Measurements from ENCODE around the gene CD274.
"Not testable (repeated sequence)": the region's sequence is repeated elsewhere in the genome, so short reads cannot be mapped to it uniquely, and the experiment has no call there.

CD274 gene

DNA sequence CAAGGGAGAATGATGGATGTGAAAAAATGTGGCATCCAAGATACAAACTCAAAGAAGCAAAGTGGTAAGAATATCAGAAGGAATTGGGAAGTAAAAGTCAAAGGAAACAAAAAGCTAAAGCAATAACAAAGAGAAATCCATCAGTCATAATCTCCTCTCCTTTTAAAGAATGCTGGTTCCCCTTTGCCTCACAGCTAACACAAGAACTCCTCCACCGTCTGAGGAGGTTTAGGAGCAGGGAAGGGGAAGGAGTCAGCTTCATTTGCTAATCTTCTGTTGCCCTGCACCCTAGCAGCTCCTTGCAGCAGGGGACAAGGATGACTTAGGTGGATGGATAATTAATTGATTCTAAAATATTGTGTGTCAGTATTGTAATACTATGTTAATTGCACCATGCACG, 16.4 kb downstream of the CD274 start:
- DNase-seq (ENCODE audit: low read depth in 2 of 2), result no peak

DNA sequence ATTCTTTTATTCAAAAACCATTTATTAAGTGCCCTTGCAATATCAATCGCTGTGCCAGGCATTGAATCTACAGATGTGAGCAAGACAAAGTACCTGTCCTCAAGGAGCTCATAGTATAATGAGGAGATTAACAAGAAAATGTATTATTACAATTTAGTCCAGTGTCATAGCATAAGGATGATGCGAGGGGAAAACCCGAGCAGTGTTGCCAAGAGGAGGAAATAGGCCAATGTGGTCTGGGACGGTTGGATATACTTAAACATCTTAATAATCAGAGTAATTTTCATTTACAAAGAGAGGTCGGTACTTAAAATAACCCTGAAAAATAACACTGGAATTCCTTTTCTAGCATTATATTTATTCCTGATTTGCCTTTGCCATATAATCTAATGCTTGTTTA, 18.5 kb downstream of the CD274 start:
- DNase-seq (ENCODE audit: low read depth in 2 of 2), result no peak

DNA sequence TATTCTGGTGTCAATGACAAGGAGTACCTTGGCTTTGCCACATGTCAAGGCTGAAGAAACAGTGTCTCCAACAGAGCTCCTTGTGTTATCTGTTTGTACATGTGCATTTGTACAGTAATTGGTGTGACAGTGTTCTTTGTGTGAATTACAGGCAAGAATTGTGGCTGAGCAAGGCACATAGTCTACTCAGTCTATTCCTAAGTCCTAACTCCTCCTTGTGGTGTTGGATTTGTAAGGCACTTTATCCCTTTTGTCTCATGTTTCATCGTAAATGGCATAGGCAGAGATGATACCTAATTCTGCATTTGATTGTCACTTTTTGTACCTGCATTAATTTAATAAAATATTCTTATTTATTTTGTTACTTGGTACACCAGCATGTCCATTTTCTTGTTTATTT, 19.8 kb downstream of the CD274 start:
- DNase-seq (ENCODE audit: low read depth in 2 of 2), result no peak

DNA sequence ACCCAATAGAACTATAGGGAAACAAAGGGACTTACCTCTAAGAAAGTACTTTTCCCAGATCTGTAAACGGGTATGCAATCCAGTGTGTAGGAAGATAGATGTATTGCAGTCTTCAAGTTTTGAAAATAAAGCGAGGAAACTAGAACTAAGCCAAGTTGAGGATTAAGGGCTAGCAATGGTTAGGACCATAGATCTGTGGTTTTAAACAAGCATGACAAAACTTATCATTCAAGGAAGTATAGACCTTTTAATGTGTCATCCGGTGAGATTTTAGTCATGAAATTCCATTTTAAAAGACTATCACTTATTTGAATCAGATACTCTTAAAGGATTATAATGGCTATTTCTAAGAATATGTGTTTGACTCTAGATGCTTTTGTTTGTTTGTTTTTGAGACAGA, 20.5 kb downstream of the CD274 start:
- DNase-seq (ENCODE audit: low read depth in 2 of 2), result no peak

DNA sequence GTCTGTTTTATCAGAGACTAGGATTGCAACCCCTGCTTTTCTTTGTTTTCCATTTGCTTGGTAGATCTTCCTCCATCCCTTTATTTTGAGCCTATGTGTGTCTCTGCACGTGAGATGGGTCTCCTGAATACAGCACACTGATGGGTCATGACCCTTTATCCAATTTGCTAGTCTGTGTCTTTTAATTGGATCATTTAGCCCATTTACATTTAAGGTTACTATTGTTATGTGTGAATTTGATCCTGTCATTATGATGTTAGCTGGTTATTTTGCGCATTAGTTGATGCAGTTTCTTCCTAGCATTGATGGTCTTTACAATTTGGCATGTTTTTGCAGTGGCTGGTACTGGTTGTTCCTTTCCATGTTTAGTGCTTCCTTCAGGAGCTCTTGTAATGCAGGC, 25.3 kb downstream of the CD274 start:
- DNase-seq (ENCODE audit: low read depth in 2 of 2), result not testable (repeated sequence)

DNA sequence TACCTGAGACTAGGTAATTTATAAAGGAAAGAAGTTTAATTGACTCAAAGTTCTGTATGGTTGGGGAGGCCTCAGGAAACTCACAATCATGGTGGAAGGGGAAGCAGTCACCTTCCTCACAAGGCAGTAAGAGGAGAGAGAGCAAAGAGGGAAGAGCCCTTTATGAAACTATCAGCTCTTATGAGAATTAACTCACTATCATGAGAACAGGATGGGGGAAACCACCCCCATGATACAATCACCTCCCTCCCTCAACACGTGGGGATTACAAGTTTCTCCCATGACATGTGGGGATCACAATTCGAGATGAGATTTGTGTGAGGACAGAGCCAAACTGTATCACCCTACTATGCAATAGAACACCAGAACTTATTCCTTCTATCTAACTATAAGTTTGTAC, 27.9 kb downstream of the CD274 start:
- no peak for DNase-seq (ENCODE audit: low read depth in 2 of 2)

DNA sequence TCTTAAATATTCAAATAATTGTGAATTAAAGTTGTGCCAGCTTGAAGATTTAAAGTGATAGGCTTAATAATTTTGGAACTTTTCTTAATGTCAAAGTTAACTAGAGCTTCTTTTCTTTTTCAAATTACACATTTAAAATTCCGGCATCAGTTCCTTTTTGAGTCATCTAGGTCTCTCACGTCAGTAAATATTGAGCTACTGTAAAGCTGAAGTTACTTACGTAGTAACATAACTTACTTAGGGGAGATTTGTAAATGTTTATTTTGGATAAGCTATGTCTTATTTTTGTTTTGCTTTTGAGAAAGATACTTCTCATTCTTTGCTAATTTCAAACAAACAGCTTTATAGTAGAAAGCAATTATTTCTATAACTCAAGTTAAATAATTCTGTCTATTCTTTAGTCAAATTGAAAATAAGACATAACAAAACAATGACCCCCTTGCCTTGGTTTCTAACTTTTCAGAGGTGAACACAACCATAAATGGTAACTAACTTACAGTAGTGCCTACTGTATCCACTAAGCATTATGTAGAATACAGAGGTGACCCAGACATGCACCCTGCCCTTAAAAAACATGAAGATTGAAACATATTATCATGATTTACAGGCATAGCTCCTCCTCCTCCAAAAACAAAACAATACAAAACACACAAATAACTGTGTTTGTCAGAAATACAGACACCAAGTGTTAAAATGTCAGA, 29.8 kb downstream of the CD274 start:
- DNase-seq (ENCODE audit: low read depth in 2 of 2), result no peak

DNA sequence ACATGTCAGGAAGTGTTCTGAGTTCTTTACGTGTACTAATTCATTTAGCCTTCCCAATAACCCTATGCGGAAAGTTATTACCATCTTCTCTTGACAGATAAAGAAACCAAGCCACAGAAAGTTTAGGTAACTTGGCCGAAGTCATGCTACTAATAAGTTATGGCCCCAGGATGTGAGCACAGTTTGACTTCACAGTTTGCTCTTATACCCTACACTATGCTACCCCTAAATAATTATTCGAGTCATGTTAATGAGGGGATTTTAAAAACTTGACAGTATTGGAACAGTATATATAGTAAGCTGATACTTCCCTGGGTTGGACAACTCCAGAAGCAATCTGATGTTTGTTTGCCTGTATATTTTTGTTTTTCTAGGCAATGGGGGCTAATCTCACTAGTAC, 30.6 kb downstream of the CD274 start:
- no peak for DNase-seq (ENCODE audit: low read depth in 2 of 2)

DNA sequence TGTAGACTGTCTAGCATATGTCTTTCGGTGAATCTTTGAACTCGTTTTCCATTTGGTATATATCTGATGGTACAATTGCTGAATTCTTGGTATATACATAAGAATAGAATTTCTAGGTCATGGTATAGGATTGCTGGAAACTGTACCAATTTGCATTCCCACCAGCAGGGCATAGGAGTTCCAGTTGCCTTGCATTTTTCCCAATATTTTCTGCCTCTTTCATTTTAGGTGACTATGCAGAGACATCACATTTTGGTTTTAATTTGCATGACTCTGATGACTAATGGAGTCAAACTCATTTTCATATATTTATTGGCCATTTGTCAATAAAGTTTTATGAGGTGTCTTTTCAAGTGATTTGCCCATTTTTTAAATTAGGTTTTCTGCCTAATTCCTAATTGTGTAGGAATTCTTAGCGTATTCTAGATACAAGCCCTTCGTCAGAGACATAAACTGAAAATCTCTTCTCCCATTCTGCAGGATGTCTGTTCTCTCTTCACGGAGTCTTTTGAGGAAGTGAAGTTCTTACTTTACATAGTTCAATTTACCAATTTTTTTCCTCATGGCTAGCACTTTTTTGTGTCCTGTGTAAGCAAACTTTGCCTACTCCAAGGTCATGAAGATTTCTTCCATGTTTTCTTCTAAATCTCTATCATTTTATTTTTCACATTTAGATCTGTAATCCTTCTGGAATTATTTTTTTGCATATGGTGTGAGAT, 31.1 kb downstream of the CD274 start:
- no peak for DNase-seq (ENCODE audit: low read depth in 2 of 2)

DNA sequence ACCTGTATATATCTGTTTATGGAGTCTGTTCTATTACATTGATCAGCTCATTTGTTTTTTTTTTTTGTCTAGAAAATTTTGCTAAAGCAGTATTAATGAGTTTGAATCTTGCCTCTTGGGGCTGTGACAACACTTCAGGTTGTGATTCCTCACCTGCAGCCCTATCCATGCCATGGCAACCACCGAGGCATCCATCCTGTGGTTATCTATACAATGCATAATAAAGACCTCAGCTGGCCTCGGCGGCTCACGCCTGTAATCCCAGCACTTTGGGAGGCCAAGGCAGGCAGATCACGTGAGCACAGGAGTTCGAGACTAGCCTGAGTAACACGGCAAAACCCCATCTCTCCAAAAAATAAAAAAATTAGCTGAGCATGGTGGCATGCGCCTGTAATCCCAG, 31.9 kb downstream of the CD274 start:
- DNase-seq (ENCODE audit: low read depth in 2 of 2), result no peak

DNA sequence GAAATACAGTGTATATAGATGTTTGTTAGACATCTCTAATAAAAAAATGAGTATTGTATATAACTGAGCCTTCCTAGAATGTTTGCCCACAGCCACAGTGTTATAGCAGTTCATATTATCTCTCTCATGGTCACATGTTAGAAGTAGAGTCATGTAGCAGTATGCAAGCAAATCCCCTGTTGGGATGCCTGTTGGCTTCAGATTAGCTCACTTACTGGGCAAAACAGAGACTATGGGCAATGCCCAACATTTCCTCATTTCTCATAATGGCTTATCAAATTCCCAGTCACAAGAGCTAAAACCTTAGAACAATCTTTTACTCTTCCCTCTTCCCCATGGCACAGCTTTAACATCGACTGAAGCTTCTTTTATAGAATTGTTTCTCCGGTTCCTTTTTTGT, 33.0 kb downstream of the CD274 start:
- no peak for DNase-seq (ENCODE audit: low read depth in 2 of 2)

DNA sequence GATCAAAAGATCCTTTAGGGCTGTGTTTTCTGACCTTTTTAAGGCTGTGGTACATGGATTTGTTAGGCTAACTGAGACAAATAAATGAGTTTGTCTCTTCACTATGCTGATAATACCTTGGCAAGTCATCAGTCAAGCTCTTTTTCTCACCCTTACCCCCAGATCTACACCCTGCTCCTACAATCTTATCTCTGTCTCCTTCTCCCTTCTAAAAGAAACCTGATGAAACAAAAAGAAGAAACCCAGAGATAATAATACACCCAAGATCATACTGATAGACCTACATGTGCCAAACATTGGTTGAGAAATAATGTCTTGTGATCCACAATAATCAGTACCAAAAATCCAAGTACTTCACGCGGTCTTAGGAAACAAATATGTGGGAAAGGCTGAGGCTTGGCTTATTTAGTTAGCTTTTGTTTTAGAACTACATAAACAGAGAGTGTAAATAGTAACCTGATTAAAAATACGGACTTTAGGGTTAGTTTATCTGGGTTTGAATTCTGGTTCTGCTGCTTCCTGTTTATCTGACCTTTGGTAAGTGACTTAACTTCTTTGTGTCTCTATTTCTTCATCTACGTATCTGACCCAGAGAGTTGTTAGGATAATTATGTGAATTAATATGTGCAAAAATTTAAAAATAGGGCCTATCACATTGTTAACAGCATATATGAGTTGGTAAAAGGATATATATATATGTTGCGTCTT, 35.2 kb downstream of the CD274 start:
- DNase-seq (ENCODE audit: low read depth in 2 of 2), result no peak

DNA sequence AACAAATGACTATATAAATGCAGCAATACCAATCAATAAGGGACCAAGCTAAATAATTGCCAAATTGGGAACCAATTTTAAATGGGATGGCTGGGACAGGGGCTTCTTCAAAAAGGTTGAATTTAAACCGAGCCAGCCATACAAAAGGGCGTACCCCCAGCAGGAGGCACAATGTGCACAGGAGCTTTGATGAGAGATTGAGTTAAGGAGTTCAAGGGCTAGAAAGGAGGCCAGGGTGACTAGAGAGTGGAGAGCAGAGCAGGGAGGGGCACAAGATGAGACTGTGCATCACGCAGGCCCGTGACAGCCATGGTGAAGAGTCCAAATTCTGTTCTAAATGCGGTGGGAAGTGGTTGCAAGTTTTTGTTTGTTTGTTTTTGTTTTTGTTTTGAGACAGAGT, 36.6 kb downstream of the CD274 start:
- DNase-seq (ENCODE audit: low read depth in 2 of 2), result no peak

DNA sequence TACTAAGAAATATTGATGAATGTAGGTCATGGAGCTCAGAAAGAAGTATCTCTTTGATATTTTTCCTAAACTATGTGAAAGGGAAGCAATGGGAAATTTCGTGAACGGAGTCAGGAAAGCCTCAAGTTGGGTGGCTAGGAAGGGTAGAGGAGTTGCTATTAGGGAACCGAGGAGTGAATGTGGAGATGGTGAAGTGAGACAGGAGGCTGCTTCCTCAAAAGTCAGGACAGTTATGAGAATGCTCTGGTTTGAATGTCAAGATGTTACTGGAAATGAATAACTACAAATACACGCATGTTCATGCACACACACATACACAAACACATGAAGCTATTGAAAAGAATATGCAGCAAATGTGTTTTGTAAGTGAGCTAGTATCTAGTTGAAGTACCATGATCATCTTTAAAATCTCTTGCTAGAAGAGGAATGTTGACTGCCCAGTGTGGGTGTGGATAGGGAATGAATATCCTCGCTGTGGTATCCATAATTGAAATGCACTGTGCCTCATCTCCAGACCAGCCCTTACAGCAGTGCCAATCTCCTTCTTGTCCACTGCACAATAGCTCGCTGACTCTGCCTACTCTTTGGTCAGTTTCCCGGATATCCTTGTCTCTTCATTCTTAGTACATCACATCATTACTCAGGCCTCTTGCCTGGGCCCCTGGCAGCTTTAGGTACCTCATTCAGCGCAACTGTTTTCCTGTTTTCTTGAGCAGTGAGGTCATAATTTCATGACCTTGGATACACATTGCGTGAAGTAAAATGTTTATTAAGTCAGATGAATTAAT, 38.1 kb downstream of the CD274 start:
- no peak for DNase-seq (ENCODE audit: low read depth in 2 of 2)

DNA sequence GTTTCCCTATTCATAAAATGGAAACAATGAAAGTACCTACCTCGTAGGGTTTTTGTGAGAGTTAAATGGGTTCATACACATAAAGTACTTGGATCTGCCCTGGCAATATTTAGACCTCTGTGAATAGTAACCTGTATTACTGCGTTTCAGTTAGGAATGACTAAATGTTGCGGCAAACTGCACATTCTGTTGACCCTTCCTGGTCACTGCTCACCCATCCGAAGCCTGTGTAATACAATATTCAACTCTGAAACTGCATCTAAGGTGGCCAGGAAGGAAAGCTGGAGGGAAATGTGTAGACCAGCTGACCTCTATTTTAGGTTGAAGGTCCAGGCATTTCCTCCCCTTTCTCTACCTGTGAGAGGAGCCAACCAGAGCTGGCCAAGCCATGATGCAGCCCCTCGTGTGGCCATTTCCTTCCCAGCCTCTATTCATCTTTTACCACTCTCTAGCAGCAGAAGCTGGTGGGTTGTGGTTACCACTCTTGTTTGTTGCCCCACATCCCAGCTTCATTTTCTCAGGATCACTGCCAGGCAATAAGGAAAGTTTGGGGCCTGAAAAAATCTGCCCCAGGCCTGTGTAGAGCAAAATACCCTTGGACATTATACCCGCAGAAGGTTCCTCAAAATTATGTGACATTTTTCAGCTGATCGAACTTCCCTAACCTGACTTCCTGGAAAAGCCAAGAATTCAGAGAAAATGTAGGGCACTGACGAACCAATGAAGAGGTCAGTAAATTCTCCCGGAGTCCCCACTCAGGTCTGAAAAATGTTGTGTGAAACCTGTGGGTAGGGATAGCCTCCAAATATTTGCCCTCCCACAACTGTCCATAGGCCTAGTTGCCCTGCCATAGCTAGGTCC, 39.5 kb downstream of the CD274 start:
- no peak for DNase-seq (ENCODE audit: low read depth in 2 of 2)

DNA sequence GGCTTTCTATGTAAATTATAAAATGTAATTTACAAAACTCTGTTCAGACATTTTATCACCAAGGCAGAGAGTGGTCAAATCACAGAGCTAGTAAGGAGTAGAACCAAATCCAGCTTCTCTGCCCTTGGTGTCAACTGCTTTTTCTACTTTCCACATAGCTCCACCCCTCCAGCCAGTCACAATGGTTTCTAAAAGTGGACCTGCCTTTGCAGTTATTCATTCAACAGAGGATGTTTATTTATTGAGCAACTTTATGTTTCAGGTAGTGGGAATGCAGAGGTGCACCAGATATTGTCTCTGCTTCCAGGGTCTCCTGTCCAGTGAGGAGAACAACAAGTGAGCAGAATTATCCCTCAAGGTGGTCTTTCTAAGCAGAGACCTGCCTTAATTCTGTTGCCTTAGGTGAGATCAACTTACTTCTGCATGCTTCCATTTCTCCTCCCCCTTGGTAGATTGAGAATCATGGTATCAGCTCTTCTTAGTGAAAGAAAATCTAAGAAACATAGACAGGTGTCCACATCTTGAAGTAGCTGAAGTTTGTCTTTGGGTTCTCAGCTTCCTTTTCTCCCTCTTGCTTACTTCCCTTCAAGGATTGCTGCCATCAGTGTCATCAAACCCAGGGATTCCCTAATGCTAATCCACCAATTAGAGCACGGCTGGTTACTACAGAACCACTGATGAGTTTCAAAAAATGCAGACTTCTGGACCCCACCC, 42.8 kb downstream of the CD274 start:
- no peak for DNase-seq (ENCODE audit: low read depth in 2 of 2)

DNA sequence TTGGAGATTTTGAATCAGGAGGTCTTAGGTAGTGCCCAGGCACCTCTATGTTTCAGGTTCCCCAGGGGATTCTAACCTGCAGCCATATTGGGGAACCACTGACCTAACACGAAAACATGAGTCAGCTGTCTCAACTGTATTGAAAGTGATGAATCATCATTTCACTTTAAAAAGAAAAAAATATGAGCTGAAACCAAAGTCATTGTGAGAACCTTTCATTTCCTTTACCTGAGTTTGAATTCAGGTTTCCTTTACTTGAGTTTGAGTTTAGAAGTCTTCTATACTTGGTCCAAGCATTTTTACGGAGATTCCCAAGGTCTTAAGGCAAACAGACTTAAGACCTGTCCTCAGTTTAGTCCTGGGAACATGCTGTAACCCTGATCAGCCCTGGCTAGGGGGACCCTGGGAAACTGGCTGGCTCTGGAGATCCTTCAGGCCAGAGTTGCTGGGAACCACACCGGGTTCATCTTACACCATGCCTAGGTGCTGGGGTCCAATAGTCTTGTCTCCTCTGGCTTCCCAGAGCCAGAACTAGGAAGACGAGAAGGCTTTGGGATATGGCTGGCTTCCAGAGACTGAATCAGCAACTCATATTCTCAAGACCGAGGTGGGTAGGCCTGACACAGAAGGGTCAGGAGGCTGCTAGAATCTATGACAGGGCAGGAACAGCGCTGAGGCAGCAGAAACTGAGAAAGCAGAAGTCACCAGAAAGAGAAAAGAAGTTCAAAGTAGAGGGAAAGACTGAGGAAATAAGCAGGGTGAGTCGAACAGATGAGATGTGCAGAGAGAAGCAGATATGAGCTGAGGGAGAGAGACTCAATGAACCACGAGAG, 43.6 kb downstream of the CD274 start:
- peak in 1 of 2 donors; percentile 14 for DNase-seq (ENCODE audit: low read depth in 2 of 2)

DNA sequence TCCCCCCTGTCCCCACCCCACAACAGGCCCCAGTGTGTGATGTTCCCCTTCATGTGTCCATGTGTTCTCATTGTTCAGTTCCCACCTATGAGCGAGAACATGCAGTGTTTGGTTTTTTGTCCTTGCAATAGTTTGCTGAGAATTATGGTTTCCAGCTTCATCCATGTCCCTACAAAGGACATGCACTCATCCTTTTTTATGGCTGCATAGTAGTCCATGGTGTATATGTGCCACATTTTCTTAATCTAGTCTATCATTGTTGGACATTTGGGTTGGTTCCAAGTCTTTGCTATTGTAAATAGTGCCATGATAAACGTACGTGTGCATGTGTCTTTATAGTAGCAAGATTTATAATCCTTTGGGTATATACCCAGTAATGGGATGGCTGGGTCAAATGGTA, 44.4 kb downstream of the CD274 start:
- not testable (repeated sequence) for DNase-seq (ENCODE audit: low read depth in 2 of 2)

DNA sequence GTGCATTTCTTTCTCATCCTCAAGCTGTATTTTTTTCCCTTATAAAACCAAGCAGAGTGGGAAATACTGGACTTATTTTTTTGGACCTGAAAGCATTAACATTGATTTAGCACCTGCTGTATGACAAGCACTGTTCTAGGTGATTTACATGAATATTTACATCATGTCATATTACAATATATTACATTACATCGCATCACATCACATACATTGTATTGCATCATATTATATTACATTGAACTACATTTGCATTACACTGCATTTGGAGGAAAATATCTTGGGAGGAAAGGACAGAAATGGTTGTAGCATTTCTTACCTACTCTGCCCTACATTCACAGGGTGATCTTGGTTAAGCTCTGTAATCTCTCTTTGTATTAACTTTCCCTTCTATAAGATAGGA, 48.8 kb downstream of the CD274 start:
- no peak for DNase-seq (ENCODE audit: low read depth in 2 of 2)

Measured in stimulated activated CD4-positive, alpha-beta T cell treated with anti-CD3 and anti-CD28 coated beads, Interleukin-4, amount 100 ng/mL, for 48 hours (primary cell).